Prostate gland (tissue), 2 donors: ENCODE results near the gene POTEH.
"Not testable (repeated sequence)": the region's sequence is repeated elsewhere in the genome, so short reads cannot be mapped to it uniquely, and the experiment has no call there.

Source experiments
- POLR2AphosphoS5 ChIP-seq: sonication (generic); formaldehyde crosslinking; IDR thresholded peaks from one replicate; pipeline ENCODE4 v1.6.1; 2017; ENCODE audit warnings: antibody characterized with exemption
- TF ChIP-seq, protein P1 (sequence below), 4 experiments: fragments of 200-600 bp in 2 of 4; fragments of 450-650 bp in 2 of 4; sonication (generic) in 2 of 4; IDR thresholded peaks; 1 replicate in 3 of 4; 2 replicates in 1 of 4; pipeline ENCODE4 v1.5.1; 2016 to 2019; ENCODE audit warnings: antibody characterized with exemption in 4 of 4, mild to moderate bottlenecking in 2 of 4, moderate library complexity in 2 of 4

- TF ChIP-seq, protein P1, sequence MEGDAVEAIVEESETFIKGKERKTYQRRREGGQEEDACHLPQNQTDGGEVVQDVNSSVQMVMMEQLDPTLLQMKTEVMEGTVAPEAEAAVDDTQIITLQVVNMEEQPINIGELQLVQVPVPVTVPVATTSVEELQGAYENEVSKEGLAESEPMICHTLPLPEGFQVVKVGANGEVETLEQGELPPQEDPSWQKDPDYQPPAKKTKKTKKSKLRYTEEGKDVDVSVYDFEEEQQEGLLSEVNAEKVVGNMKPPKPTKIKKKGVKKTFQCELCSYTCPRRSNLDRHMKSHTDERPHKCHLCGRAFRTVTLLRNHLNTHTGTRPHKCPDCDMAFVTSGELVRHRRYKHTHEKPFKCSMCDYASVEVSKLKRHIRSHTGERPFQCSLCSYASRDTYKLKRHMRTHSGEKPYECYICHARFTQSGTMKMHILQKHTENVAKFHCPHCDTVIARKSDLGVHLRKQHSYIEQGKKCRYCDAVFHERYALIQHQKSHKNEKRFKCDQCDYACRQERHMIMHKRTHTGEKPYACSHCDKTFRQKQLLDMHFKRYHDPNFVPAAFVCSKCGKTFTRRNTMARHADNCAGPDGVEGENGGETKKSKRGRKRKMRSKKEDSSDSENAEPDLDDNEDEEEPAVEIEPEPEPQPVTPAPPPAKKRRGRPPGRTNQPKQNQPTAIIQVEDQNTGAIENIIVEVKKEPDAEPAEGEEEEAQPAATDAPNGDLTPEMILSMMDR (IDR thresholded peaks at IDR 0.05): not testable (repeated sequence)
- not testable (repeated sequence) for TF ChIP-seq POLR2AphosphoS5
Measured at GRCh38 chr22:15714125-15714524, 24.3 kb downstream of the POTEH start.
